Large intestine (tissue), 3 donors: Measurements from ENCODE around the gene BIVM. TPM values are rescaled to one million over a fixed set of nuclear protein-coding genes. Genes with fewer than 3 reads are reported as not detected.

Experiments used
- DNase-seq, 2 donors: peaks; one replicate each; pipeline versions ENCODE4 v3.0.0 to v3.0.0-alpha.2; 2013
- H3K27ac ChIP-seq: one replicate; pipeline ENCODE4 v1.5.1; 2013; ENCODE audit warnings: low read length
- H3K27me3 ChIP-seq: 2 replicates; pipeline ENCODE4 v1.6.1; 2013; ENCODE audit warnings: low read length; ENCODE audit not compliant: control insufficient read depth, insufficient read depth
- H3K36me3 ChIP-seq: 2 replicates; pipeline ENCODE4 v1.6.1; 2013; ENCODE audit warnings: low read length; ENCODE audit not compliant: control insufficient read depth, insufficient read depth
- H3K4me1 ChIP-seq: one replicate; pipeline ENCODE4 v1.6.1; 2013; ENCODE audit warnings: low read length; ENCODE audit not compliant: control insufficient read depth, insufficient read depth
- H3K4me3 ChIP-seq: one replicate; pipeline ENCODE4 v1.5.1; 2013; ENCODE audit warnings: low read length
- H3K9me3 ChIP-seq: one replicate; pipeline ENCODE4 v1.6.1; 2013; ENCODE audit warnings: mild to moderate bottlenecking, low read depth, low read length, moderate library complexity; ENCODE audit not compliant: control insufficient read depth
- WGBS: methylation state at CpG from one replicate; pipeline ENCODE4 v1.1.5; 2013; ENCODE audit warnings: low lambda C conversion rate; ENCODE audit not compliant: insufficient coverage; 5-methylcytosine and 5-hydroxymethylcytosine counted together
- polyA plus RNA-seq: library from polyadenylated mRNA; unstranded; fragments of 120-200 nt; gene quantifications from one replicate; pipeline ENCODE4 v1.2.1, GENCODE V29; 2013

BIVM gene
- polyA plus RNA-seq, 1 donor = 35.6 TPM

GRCh38 chr13:102814025-102814607 is 15.2 kb downstream of the BIVM start:
- no peak overlapping the region for H3K27ac ChIP-seq
- WGBS = 100% methylated on average over 3 of the region's 7 CpGs
- H3K9me3 ChIP-seq = peaks cover 4% of the 10 kb centered on the region
- H3K4me1 ChIP-seq = peaks cover 8% of the 10 kb centered on the region
- H3K4me3 ChIP-seq = no peak overlapping the region
- DNase-seq = no peak
- peaks cover 17% of the 10 kb centered on the region for H3K36me3 ChIP-seq
- no peaks in the 10 kb centered on the region for H3K27me3 ChIP-seq

- no peak for DNase-seq
- Histone ChIP-seq H3K36me3 (peaks cover 21% of the 10 kb centered on the region), H3K4me1 (peaks cover 8% of the 10 kb centered on the region), H3K4me3 (no peak overlapping the region), H3K27ac (no peak overlapping the region), H3K9me3 (peaks cover 2% of the 10 kb centered on the region), H3K27me3 (no peaks in the 10 kb centered on the region)
- whole genome bisulfite sequencing = 100% methylated on average over 1 of the region's 6 CpGs
Measured at GRCh38 chr13:102814793-102815192, 15.9 kb downstream of the BIVM start.

GRCh38 chr13:102815788-102816187 is 16.9 kb downstream of the BIVM start:
- H3K9me3 ChIP-seq = no peaks in the 10 kb centered on the region
- WGBS = 95% methylated on average over 4 of the region's 5 CpGs
- no peak overlapping the region for H3K27ac ChIP-seq
- H3K36me3 ChIP-seq = peaks cover 19% of the 10 kb centered on the region
- no peak overlapping the region for H3K4me3 ChIP-seq
- peaks cover 8% of the 10 kb centered on the region for H3K4me1 ChIP-seq
- no peak for DNase-seq
- no peaks in the 10 kb centered on the region for H3K27me3 ChIP-seq

- DNase-seq = no peak
- 100% methylated on average over 2 of the region's 4 CpGs for WGBS
- peaks cover 8% of the 10 kb centered on the region for H3K4me1 ChIP-seq
- peaks cover 24% of the 10 kb centered on the region for H3K36me3 ChIP-seq
- H3K9me3 ChIP-seq = no peaks in the 10 kb centered on the region
- no peak overlapping the region for H3K27ac ChIP-seq
- no peak overlapping the region for H3K4me3 ChIP-seq
- no peaks in the 10 kb centered on the region for H3K27me3 ChIP-seq
Measured at GRCh38 chr13:102816708-102817107, 17.8 kb downstream of the BIVM start.

- Histone ChIP-seq H3K4me3 (no peak overlapping the region), H3K27me3 (no peaks in the 10 kb centered on the region), H3K9me3 (no peaks in the 10 kb centered on the region), H3K36me3 (peaks cover 24% of the 10 kb centered on the region), H3K4me1 (peaks cover 8% of the 10 kb centered on the region), H3K27ac (no peak overlapping the region)
- no CpG with 5 or more reads among the region's 1 CpG for WGBS
- DNase-seq = no peak
Measured at GRCh38 chr13:102817241-102817640, 18.3 kb downstream of the BIVM start.

GRCh38 chr13:102817907-102818306 is 19.0 kb downstream of the BIVM start:
- no peak for DNase-seq
- no peak overlapping the region for H3K27ac ChIP-seq
- peaks cover 8% of the 10 kb centered on the region for H3K4me1 ChIP-seq
- no peak overlapping the region for H3K4me3 ChIP-seq
- H3K9me3 ChIP-seq = no peaks in the 10 kb centered on the region
- H3K27me3 ChIP-seq = no peaks in the 10 kb centered on the region
- H3K36me3 ChIP-seq = peaks cover 26% of the 10 kb centered on the region

- Histone ChIP-seq H3K9me3 (no peaks in the 10 kb centered on the region), H3K4me1 (peaks cover under 1% of the 10 kb centered on the region), H3K36me3 (peaks cover 48% of the 10 kb centered on the region), H3K4me3 (no peak overlapping the region), H3K27ac (no peak overlapping the region), H3K27me3 (no peaks in the 10 kb centered on the region)
- 100% methylated on average over 1 of the region's 4 CpGs for WGBS
- no peak for DNase-seq
Measured at GRCh38 chr13:102825400-102825799, 26.5 kb downstream of the BIVM start.

- Histone ChIP-seq H3K4me3 (no peak overlapping the region), H3K27ac (no peak overlapping the region), H3K4me1 (peaks cover 4% of the 10 kb centered on the region), H3K36me3 (peaks cover 46% of the 10 kb centered on the region), H3K27me3 (no peaks in the 10 kb centered on the region), H3K9me3 (no peaks in the 10 kb centered on the region)
- no peak for DNase-seq
- no CpG with 5 or more reads among the region's 8 CpGs for WGBS
Measured at GRCh38 chr13:102825921-102826706, 27.2 kb downstream of the BIVM start.

- H3K4me1 ChIP-seq = peaks cover 4% of the 10 kb centered on the region
- no peak overlapping the region for H3K4me3 ChIP-seq
- no peaks in the 10 kb centered on the region for H3K9me3 ChIP-seq
- peaks cover 33% of the 10 kb centered on the region for H3K36me3 ChIP-seq
- H3K27ac ChIP-seq = peak overlapping the region; percentile 66
- no CpG with 5 or more reads among the region's 4 CpGs for WGBS
- peak; percentile 64 to 80 for DNase-seq
- no peaks in the 10 kb centered on the region for H3K27me3 ChIP-seq
Measured at GRCh38 chr13:102830646-102831045, 31.7 kb downstream of the BIVM start.

GRCh38 chr13:102836471-102836870 is 37.6 kb downstream of the BIVM start:
- WGBS = 100% methylated on average over 2 of the region's 4 CpGs
- Histone ChIP-seq H3K36me3 (peaks cover 33% of the 10 kb centered on the region), H3K9me3 (no peaks in the 10 kb centered on the region), H3K27me3 (no peaks in the 10 kb centered on the region), H3K4me1 (peaks cover 4% of the 10 kb centered on the region), H3K27ac (no peak overlapping the region), H3K4me3 (no peak overlapping the region)
- no peak for DNase-seq

- H3K36me3 ChIP-seq = peaks cover 33% of the 10 kb centered on the region
- peak overlapping the region; percentile 1 for H3K27ac ChIP-seq
- no peak overlapping the region for H3K4me3 ChIP-seq
- peaks cover 4% of the 10 kb centered on the region for H3K4me1 ChIP-seq
- no peaks in the 10 kb centered on the region for H3K9me3 ChIP-seq
- no peaks in the 10 kb centered on the region for H3K27me3 ChIP-seq
- DNase-seq = peak in 1 of 2 donors; percentile 33
- whole genome bisulfite sequencing = 17% methylated on average over 1 of the region's 1 CpG
Measured at GRCh38 chr13:102838273-102838672, 39.4 kb downstream of the BIVM start.
